Ureter (tissue), 1 donor: Measurements from ENCODE around the gene CUL9. TPM values are rescaled to one million over a fixed set of nuclear protein-coding genes. Genes with fewer than 3 reads are reported as not detected.

Experiments
- DNase-seq: peaks from one replicate; pipeline ENCODE4 v3.0.0-alpha.2; 2020; ENCODE audit warnings: low spot score
- total RNA-seq: library from RNA; stranded (reverse); gene quantifications from one replicate; pipeline ENCODE4 v1.2.4, GENCODE V29; 2023
- donor health status: DM: yes; HTN: yes; CAD: no.

CUL9 gene
- total RNA-seq, 1 donor from 2014 or later = 71.7 TPM

GRCh38 chr6:43228951-43229802 is 47.2 kb downstream of the CUL9 start, which contains the start of gene DNPH1:
TSS of gene DNPH1 (minus strand) at chr6:43229481. CDS start at chr6:43229456, 25 bp downstream.
- DNase-seq = peak; percentile 81

- no peak for DNase-seq
Measured at GRCh38 chr6:43229803-43230620, 48.0 kb downstream of the CUL9 start.

- DNase-seq = no peak
Measured at GRCh38 chr6:43231053-43231452, 49.1 kb downstream of the CUL9 start.

- DNase-seq = no peak
Measured at GRCh38 chr6:43231735-43232450, 49.9 kb downstream of the CUL9 start.

GRCh38 chr6:43235841-43236240 is 53.8 kb downstream of the CUL9 start:
- no peak for DNase-seq

GRCh38 chr6:43239054-43239453 is 57.1 kb downstream of the CUL9 start:
- DNase-seq = no peak

GRCh38 chr6:43240950-43241349 is 59.0 kb downstream of the CUL9 start:
- no peak for DNase-seq

GRCh38 chr6:43241446-43241845 is 59.5 kb downstream of the CUL9 start:
- no peak for DNase-seq

- DNase-seq = no peak
Measured at GRCh38 chr6:43242908-43243663, 61.1 kb downstream of the CUL9 start, which contains the start of gene TTBK1. TSS of gene TTBK1 (plus strand) at chr6:43243481. CDS start at chr6:43246661, 3,180 bp downstream.

GRCh38 chr6:43243664-43244321 is 61.8 kb downstream of the CUL9 start:
- no peak for DNase-seq

- DNase-seq = no peak
Measured at GRCh38 chr6:43246301-43247113, 64.5 kb downstream of the CUL9 start.

- peak; percentile 70 for DNase-seq
Measured at GRCh38 chr6:43247114-43247999, 65.4 kb downstream of the CUL9 start.

GRCh38 chr6:43248101-43248500 is 66.1 kb downstream of the CUL9 start:
- no peak for DNase-seq

- DNase-seq = no peak
Measured at GRCh38 chr6:43248791-43249190, 66.8 kb downstream of the CUL9 start.

GRCh38 chr6:43250992-43251373 is 69.0 kb downstream of the CUL9 start:
- no peak for DNase-seq

GRCh38 chr6:43253401-43253800 is 71.4 kb downstream of the CUL9 start:
- no peak for DNase-seq

- DNase-seq = no peak
Measured at GRCh38 chr6:43254138-43254817, 72.3 kb downstream of the CUL9 start.

- DNase-seq = no peak
Measured at GRCh38 chr6:43254846-43255245, 72.8 kb downstream of the CUL9 start.
